C4-2B (cell line): ENCODE data around the gene PIP5K1C.

ENCODE experiments used
- ZFX ChIP-seq: fragments of 450-650 bp; IDR thresholded peaks from 2 replicates; pipeline ENCODE4 v1.6.1; 2017
- TF ChIP-seq, protein P1 (sequence below): fragments of 450-650 bp; conservative IDR thresholded peaks from 2 replicates; pipeline ENCODE4 v1.5.1; 2017; ENCODE audit warnings: mild to moderate bottlenecking

DNA sequence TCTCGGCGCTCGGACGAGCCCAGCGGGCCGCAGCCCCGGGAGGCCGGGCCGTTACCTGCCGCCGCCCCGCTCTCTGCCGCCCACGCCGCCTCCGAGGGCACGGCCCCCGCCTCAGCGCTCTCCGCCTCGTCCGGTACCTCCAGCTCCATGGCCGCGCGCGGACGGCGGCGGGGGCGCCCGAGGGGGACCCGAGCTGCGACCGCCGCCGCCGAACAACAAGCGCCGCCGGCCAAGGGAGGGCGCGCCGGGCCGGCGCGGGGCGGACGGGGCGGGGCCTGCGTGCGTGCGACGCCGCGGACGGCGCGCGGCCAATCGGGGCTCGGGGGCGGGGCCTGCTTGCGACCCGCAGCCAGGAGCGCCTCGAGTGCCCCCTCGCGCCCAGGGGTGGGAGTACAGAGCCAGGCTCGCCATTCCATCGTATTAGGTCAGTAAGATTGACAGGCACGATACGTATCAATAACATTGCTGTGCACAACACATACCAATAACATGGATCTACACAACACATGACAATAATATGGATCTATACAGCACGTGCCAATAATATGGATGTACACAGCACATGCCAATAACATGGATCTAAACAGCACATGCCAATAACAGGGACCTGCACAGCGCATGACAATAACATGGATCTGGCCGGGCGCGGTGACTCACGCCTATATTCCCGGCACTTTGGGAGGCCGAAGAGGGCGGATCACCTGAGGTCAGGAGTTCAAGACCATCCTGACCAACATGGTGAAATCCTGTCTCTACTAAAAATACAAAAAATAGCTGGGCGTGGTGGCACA lies at the start of gene PIP5K1C:
- TF ChIP-seq, protein P1, sequence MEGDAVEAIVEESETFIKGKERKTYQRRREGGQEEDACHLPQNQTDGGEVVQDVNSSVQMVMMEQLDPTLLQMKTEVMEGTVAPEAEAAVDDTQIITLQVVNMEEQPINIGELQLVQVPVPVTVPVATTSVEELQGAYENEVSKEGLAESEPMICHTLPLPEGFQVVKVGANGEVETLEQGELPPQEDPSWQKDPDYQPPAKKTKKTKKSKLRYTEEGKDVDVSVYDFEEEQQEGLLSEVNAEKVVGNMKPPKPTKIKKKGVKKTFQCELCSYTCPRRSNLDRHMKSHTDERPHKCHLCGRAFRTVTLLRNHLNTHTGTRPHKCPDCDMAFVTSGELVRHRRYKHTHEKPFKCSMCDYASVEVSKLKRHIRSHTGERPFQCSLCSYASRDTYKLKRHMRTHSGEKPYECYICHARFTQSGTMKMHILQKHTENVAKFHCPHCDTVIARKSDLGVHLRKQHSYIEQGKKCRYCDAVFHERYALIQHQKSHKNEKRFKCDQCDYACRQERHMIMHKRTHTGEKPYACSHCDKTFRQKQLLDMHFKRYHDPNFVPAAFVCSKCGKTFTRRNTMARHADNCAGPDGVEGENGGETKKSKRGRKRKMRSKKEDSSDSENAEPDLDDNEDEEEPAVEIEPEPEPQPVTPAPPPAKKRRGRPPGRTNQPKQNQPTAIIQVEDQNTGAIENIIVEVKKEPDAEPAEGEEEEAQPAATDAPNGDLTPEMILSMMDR = peak; percentile 95
- TF ChIP-seq ZFX = peak; percentile 64; the same call in 1 of the 2 replicates
